Measurements from ENCODE around the gene SNRNP48.

SNRNP48 gene

DNA sequence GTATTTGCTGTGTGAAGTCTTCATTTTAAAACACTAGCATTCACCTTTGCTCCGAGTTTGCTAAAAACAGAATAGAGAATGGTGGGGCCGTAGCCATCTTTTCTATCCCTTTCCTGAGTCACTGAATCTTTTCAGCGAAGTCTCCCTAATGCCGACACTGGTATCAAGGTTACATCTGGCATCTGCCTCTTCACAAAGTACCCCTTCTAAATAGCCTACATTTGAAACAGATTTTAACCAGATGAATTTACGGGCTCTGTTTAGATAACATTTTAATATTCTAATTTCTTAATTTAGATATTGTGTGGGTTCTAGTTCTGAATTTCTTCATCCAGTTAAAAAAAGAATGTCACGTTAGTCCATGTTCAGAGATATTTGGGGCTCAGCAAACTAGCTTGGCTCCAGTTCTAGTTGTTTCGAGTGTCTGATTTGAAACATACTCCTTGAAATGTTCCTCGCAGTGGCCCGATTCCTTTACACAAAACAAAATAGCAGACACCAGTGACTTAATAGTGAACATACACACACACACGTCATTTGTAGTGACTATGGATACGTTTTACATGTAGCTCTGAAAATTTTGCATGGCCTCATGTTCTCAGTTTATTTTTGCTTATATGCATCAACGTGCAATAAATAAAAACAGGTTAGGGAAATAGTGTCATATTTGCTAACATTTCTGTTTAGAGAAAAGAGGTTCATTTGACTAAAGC, 33.4 kb upstream of the SNRNP48 start:
- Histone ChIP-seq H3K4me3 (no peak overlapping the region), H3K27ac (peak overlapping the region in 2 of 21 experiments; percentile 70 to 83)

- Histone ChIP-seq H3K27ac (peak overlapping the region in 4 of 21 experiments; percentile 18 to 36 (median 26)), H3K4me3 (no peak overlapping the region)
Measured at GRCh38 chr6:7557652-7558051, 32.3 kb upstream of the SNRNP48 start.

- peak overlapping the region in 7 of 21 experiments; percentile 1 to 55 (median 41) for H3K27ac ChIP-seq
- no peak overlapping the region for H3K4me3 ChIP-seq
Measured at GRCh38 chr6:7558781-7559180, 31.2 kb upstream of the SNRNP48 start.

- H3K27ac ChIP-seq = peak overlapping the region in 9 of 21 experiments; percentile 1 to 57 (median 41)
Measured at GRCh38 chr6:7559196-7559595, 30.8 kb upstream of the SNRNP48 start.

DNA sequence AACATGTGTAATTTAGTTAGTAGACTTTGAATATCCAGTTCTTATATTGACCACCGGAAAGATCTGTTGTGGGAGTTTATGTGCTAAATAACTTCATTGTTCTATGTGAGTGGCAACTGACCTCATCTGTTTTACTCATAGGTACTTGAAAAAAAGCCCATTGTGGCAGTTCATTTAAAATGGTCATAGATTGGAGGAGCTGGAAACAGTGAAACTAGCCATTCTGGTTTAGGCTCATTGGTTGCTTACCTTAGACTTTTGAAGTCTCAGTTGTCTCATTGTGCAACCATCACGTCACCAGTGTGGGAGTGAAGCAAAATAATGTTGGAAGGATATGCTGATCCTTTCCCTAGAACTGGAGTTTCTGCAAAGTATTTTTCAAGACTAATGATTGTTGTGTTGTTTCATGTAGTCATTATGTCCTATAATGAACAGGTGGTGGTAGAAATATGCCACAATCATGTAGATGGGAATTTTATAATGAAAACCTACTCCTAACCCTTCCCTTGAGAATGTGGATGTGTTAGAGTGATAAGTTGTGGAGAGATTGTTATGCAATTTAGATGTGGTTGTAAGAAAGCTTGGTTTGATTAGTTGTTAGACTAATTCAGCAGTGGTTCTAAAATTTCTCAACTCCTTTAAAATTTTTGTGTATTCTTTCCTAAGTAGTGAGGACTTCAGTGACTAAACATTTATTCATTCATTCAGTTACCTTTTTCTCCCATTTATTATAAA, 30.2 kb upstream of the SNRNP48 start:
- peak overlapping the region in 9 of 21 experiments; percentile 26 to 57 (median 45) for H3K27ac ChIP-seq
- H3K4me3 ChIP-seq = no peak overlapping the region

More at GRCh38 chr6:7559196-7559595, 30.8 kb upstream of the SNRNP48 start:
- no peak overlapping the region for H3K4me3 ChIP-seq

GRCh38 chr6:7561153-7561964, 28.6 kb upstream of the SNRNP48 start:
- H3K27ac ChIP-seq = peak overlapping the region in 8 of 21 experiments; percentile 31 to 68 (median 42)
- no peak overlapping the region for H3K4me3 ChIP-seq

DNA sequence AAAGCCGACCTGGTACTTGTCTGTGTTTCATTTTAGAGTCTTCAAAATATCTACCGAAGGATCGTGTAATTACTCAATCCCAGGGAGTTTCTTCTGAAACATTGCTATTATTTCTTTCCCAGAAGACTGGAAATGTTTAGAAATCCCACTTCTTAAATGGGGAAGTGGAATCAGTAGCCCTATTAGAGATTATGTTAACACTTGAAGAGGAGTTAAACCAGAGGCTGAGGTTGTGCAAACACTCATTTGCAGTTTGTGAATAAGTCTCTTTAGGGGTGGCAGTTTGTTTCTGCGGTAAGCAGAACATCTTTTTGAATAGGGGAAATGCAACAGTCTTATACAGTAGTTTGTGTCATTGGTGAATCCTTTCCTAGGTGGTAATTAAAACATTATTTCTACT, 27.2 kb upstream of the SNRNP48 start:
- H3K27ac ChIP-seq = peak overlapping the region in 1 of 21 experiments; percentile 25
- no peak overlapping the region for H3K4me3 ChIP-seq

GRCh38 chr6:7566107-7566506, 23.9 kb upstream of the SNRNP48 start:
- H3K27ac ChIP-seq = no peak overlapping the region
- H3K4me3 ChIP-seq = no peak overlapping the region

DNA sequence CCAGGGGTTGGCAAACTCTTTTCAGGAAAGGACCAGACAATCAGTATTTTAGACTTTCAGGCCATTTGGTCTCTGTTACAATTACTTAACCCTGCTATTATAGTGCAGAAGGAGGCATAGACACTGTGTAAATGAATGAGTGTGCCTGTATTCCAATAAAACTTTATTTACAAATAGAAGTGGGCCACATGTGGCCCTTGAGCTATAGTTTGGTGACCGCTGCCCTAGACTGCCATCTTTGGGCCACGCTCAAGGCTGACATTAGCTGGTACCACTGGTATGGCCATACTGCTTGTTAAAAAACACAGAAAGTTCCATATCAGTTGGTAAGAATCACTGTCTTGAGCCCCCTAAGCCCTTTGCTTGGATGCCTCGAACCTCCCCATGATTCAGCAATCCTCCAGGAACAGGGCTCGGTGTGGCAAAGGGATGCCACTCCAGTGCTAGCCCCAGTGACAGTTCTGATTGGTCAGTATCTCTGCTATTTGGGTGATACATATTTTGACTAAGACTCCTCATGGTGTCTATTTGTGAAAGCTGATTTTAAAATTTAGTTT, 23.3 kb upstream of the SNRNP48 start:
- H3K4me3 ChIP-seq = no peak overlapping the region
- no peak overlapping the region for H3K27ac ChIP-seq

- H3K4me3 ChIP-seq = no peak overlapping the region
- H3K27ac ChIP-seq = no peak overlapping the region
Measured at GRCh38 chr6:7568021-7568420, 22.0 kb upstream of the SNRNP48 start.

GRCh38 chr6:7569082-7569481, 20.9 kb upstream of the SNRNP48 start:
- Histone ChIP-seq H3K27ac (no peak overlapping the region), H3K4me3 (no peak overlapping the region)

GRCh38 chr6:7572213-7572943, 17.6 kb upstream of the SNRNP48 start:
- Histone ChIP-seq H3K4me3 (no peak overlapping the region), H3K27ac (no peak overlapping the region)

DNA sequence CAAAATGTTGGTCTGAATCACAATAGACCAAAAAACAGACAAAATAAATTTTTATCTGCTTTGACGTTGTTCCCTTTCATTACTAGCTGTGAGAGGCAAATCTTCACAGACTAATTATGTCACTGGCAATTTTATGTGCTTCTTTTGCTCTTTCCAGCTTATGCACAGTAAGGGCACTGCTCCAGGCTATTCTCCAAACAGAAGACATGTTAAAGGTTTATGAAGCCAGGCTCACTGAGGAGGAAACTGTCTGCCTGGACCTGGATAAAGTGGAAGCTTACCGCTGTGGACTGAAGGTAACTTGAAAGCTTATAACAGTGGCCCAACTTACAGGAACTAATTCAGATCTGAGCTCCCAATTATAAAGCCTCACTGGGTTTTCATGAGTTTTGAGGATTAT, 15.5 kb upstream of the SNRNP48 start:
- H3K27ac ChIP-seq = no peak overlapping the region
- H3K4me3 ChIP-seq = no peak overlapping the region

DNA sequence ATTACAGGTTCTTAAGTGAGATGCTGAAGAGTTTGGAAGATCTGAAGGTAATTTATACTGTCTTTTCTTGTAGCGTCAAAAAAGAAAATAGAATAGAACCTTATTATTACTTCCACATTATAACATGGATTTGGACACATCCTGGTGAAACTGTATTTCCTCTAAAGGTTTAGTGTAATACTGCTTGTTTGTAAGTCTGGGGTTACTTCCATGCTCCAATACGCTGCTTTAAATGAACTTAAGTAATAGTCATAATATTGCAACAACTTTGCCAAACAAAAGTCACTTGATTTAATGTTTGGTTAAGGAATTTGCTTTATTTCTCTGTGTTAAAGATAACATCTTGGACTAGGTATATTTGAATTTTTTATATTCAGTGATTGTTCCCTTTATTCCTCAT, 11.5 kb upstream of the SNRNP48 start:
- Histone ChIP-seq H3K4me3 (no peak overlapping the region), H3K27ac (no peak overlapping the region)

- H3K4me3 ChIP-seq = no peak overlapping the region
Measured at GRCh38 chr6:7578931-7579330, 11.1 kb upstream of the SNRNP48 start.

DNA sequence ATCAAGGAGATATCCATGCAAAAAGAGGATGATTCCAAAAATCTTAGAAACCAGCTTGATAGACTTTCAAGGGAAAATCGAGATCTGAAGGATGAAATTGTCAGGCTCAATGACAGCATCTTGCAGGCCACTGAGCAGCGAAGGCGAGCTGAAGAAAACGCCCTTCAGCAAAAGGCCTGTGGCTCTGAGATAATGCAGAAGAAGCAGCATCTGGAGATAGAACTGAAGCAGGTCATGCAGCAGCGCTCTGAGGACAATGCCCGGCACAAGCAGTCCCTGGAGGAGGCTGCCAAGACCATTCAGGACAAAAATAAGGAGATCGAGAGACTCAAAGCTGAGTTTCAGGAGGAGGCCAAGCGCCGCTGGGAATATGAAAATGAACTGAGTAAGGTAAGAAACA, 10.1 kb upstream of the SNRNP48 start:
- no peak overlapping the region for H3K27ac ChIP-seq
- no peak overlapping the region for H3K4me3 ChIP-seq

More at GRCh38 chr6:7578931-7579330, 11.1 kb upstream of the SNRNP48 start:
- H3K27ac ChIP-seq = no peak overlapping the region

DNA sequence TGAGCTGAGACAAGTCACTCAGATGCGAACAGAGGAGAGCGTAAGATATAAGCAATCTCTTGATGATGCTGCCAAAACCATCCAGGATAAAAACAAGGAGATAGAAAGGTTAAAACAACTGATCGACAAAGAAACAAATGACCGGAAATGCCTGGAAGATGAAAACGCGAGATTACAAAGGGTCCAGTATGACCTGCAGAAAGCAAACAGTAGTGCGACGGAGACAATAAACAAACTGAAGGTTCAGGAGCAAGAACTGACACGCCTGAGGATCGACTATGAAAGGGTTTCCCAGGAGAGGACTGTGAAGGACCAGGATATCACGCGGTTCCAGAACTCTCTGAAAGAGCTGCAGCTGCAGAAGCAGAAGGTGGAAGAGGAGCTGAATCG, 9.5 kb upstream of the SNRNP48 start:
- H3K4me3 ChIP-seq = no peak overlapping the region
- H3K27ac ChIP-seq = no peak overlapping the region

- Histone ChIP-seq H3K27ac (no peak overlapping the region), H3K4me3 (no peak overlapping the region)
Measured at GRCh38 chr6:7580927-7581618, 8.9 kb upstream of the SNRNP48 start.
